Erythroblast (primary cell): ENCODE results near the gene SPSB3.

Source experiments
- GATA1 ChIP-seq: IDR thresholded peaks from 2 replicates; pipeline ENCODE4 v1.6.1; 2011; ENCODE audit warnings: low read depth, mild to moderate bottlenecking, control low read depth, low read length, moderate library complexity
- POLR2A ChIP-seq: IDR thresholded peaks from 2 replicates; pipeline ENCODE4 v1.6.1; 2011; ENCODE audit warnings: mild to moderate bottlenecking, low read length

GRCh38 chr16:1752853-1753252, 29.5 kb downstream of the SPSB3 start:
- TF ChIP-seq POLR2A (no peak), GATA1 (no peak)
